Glutamatergic neuron (in vitro differentiated cells): ENCODE measurements around the gene KIF6. TPM values are rescaled to one million over a fixed set of nuclear protein-coding genes. Genes with fewer than 3 reads are reported as not detected.

Experiments used
- DNase-seq: peaks from one replicate; pipeline ENCODE4 v3.0.0; 2022
- H3K27ac Mint-ChIP-seq: one replicate; pipeline ENCODE4 v1.8.0; 2020; ENCODE audit warnings: mild to moderate bottlenecking, mixed read lengths, inconsistent platforms; ENCODE audit not compliant: unreplicated experiment
- H3K27me3 Mint-ChIP-seq: one replicate; pipeline ENCODE4 v1.8.0; 2020; ENCODE audit warnings: mild to moderate bottlenecking, moderate library complexity, mixed read lengths, inconsistent platforms; ENCODE audit not compliant: unreplicated experiment
- H3K36me3 Mint-ChIP-seq: one replicate; pipeline ENCODE4 v1.8.0; 2020; ENCODE audit warnings: mild to moderate bottlenecking, mixed read lengths, inconsistent platforms; ENCODE audit not compliant: unreplicated experiment
- H3K4me1 Mint-ChIP-seq: one replicate; pipeline ENCODE4 v1.8.0; 2020; ENCODE audit warnings: mild to moderate bottlenecking, low read depth, mixed read lengths, inconsistent platforms; ENCODE audit not compliant: unreplicated experiment
- H3K4me3 Mint-ChIP-seq: one replicate; pipeline ENCODE4 v1.8.0; 2020; ENCODE audit warnings: mild to moderate bottlenecking, mixed read lengths, inconsistent platforms; ENCODE audit not compliant: unreplicated experiment
- H3K9me3 Mint-ChIP-seq: one replicate; pipeline ENCODE4 v1.8.0; 2020; ENCODE audit warnings: mild to moderate bottlenecking, moderate library complexity, mixed read lengths, inconsistent platforms; ENCODE audit not compliant: unreplicated experiment
- CTCF ChIP-seq: fragments of 200-600 bp; sonication (generic); IDR thresholded peaks from one replicate; pipeline ENCODE4 v1.5.0; 2021; ENCODE audit not compliant: partially characterized antibody, unreplicated experiment
- total RNA-seq: library from RNA; stranded (reverse); fragmentation: NEBNext Ultra II Directional; extraction: Animal tissue kit (Norgen Biotek cat#: 25700); gene quantifications from one replicate; pipeline ENCODE4 v1.2.1, GENCODE V29; 2021; ENCODE audit not compliant: unreplicated experiment

The KIF6 gene
- total RNA-seq, 1 donor from 2014 or later: 1.1 TPM

GRCh38 chr6:39319621-39320362, 405.4 kb downstream of the KIF6 start:
- no peak overlapping the region for H3K27ac Mint-ChIP-seq
- H3K9me3 Mint-ChIP-seq: peaks cover 11% of the 10 kb centered on the region
- TF ChIP-seq CTCF: no peak
- peaks cover 7% of the 10 kb centered on the region for H3K36me3 Mint-ChIP-seq
- no peak overlapping the region for H3K4me3 Mint-ChIP-seq
- peaks cover 17% of the 10 kb centered on the region for H3K27me3 Mint-ChIP-seq
- no peak for DNase-seq
- H3K4me1 Mint-ChIP-seq: no peaks in the 10 kb centered on the region

GRCh38 chr6:39317256-39317655, 408.0 kb downstream of the KIF6 start:
- no peak for TF ChIP-seq CTCF
- DNase-seq: no peak
- peaks cover 16% of the 10 kb centered on the region for H3K27me3 Mint-ChIP-seq
- H3K9me3 Mint-ChIP-seq: peaks cover 9% of the 10 kb centered on the region
- peaks cover 7% of the 10 kb centered on the region for H3K36me3 Mint-ChIP-seq
- H3K4me3 Mint-ChIP-seq: no peak overlapping the region
- no peak overlapping the region for H3K27ac Mint-ChIP-seq
- H3K4me1 Mint-ChIP-seq: no peaks in the 10 kb centered on the region

GRCh38 chr6:39314273-39314795, 410.9 kb downstream of the KIF6 start, which contains the start of gene KCNK17:
TSS of gene KCNK17 (minus strand) at chr6:39314419. CDS start at chr6:39314320, 99 bp downstream.
- DNase-seq: peak; percentile 35
- H3K27ac Mint-ChIP-seq: no peak within 1 kb of the TSS
- H3K4me1 Mint-ChIP-seq: no peaks in the 10 kb centered on the region
- peak within 1 kb of the TSS; percentile 38 for H3K4me3 Mint-ChIP-seq
- TF ChIP-seq CTCF: no peak
- H3K9me3 Mint-ChIP-seq: peaks cover 9% of the 10 kb centered on the region
- H3K36me3 Mint-ChIP-seq: peaks cover 7% of the 10 kb centered on the region
- peaks cover 26% of the 10 kb centered on the region for H3K27me3 Mint-ChIP-seq

- peaks cover 9% of the 10 kb centered on the region for H3K9me3 Mint-ChIP-seq
- H3K4me3 Mint-ChIP-seq: peak overlapping the region; percentile 38
- peaks cover 23% of the 10 kb centered on the region for H3K27me3 Mint-ChIP-seq
- H3K4me1 Mint-ChIP-seq: no peaks in the 10 kb centered on the region
- TF ChIP-seq CTCF: no peak
- H3K27ac Mint-ChIP-seq: no peak overlapping the region
- H3K36me3 Mint-ChIP-seq: peaks cover 7% of the 10 kb centered on the region
- no peak for DNase-seq
Measured at GRCh38 chr6:39313526-39314272, 411.5 kb downstream of the KIF6 start.
